ENCODE results near the gene TEX2. TPM values are rescaled to one million over a fixed set of nuclear protein-coding genes. Genes with fewer than 3 reads are reported as not detected.

Gene TEX2
- total and polyA plus RNA-seq, 9 of the 15 experiments (the other 6 are each of a cell fraction or from before 2014, with no cell fraction given) = 4.1 to 27.6 (median 19.3) TPM

DNA sequence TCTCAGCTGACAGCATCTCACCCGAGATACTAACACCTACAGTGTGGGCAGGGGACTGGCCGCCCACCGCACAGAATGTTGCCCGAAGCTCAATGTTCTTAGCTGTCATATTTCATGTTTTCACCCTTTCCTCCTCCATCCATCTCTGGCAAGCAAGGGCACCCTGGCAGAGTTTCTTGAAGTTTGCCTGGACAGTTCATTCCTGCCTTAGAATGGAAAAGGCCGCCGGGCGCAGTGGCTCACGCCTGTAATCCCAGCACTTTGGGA is 37.6 kb upstream of the TEX2 start:
- FAIRE-seq (no peak), DNase-seq (ENCODE audit: extremely low read depth in 1 of 4, low spot score in 3 of 4) (no peak), ATAC-seq (no peak)
- no TSS peak for BruUV-seq (replicated peaks)
- Histone ChIP-seq H3K27ac (ENCODE audit: extremely low read depth, low read depth, low read length) (no peak overlapping the region), H3K4me3 (no peak overlapping the region), H3K36me3 (ENCODE audit: control insufficient read depth, insufficient read depth, low read length) (no peaks in the 10 kb centered on the region), H3K4me1 (replicated peaks in 1 of 2; ENCODE audit: control insufficient read depth in 2 of 2, insufficient read depth in 2 of 2, low read length in 2 of 2) (peaks cover 3 to 4% of the 10 kb centered on the region in 2 experiments; a peak in 1 of 5 replicates), H3K79me2 (ENCODE audit: control insufficient read depth, insufficient read depth, low read length) (no peaks in the 10 kb centered on the region), H3K4me2 (ENCODE audit: insufficient read depth, low read length) (no peak overlapping the region), H2AFZ (ENCODE audit: low read depth, low read length) (peak overlapping the region; percentile 67; the same call in 1 of the 2 replicates), H3K27me3 (ENCODE audit: control insufficient read depth in 2 of 2, insufficient read depth in 2 of 2, low read length in 2 of 2) (peaks cover 2 to 6% of the 10 kb centered on the region in 2 experiments; a peak in 3 of 5 replicates), H4K20me1 (replicated peaks; ENCODE audit: control insufficient read depth, insufficient read depth, low read length) (no peaks in the 10 kb centered on the region), H3K9me3 (replicated peaks; ENCODE audit: control insufficient read depth, insufficient read depth, low read depth, low read length) (no peaks in the 10 kb centered on the region), H3K9me1 (ENCODE audit: control insufficient read depth, insufficient read depth, low read length) (no peaks in the 10 kb centered on the region), H3K9ac (ENCODE audit: insufficient read depth in 1 of 2, low read depth in 2 of 2, low read length in 2 of 2) (no peak overlapping the region)
- WGBS (ENCODE audit: insufficient coverage, low coverage, missing lambda C conversion rate) = 46% methylated on average over 8 of the region's 8 CpGs
- CTCF ChIA-PET (ENCODE audit: low intra/inter-chr PET ratio) = no interaction called here
- POLR2A ChIA-PET = interaction anchor here (0.6 to 1.2 kb wide), 4 partner anchors 9 to 303 kb away, joined by 3 to 5 read pairs (median 4); partner anchors contain the start of gene PRR29
- TF ChIP-seq SRSF7 (optimal IDR thresholded peaks at IDR 0.05; ENCODE audit: low read depth, low read length) = no peak
- no peak for TF ChIP-seq MYBL2 (IDR thresholded peaks at IDR 0.05; ENCODE audit: low read depth)
- TF ChIP-seq MYBL2 (CRISPR knock-in tag; IDR thresholded peaks at IDR 0.05; ENCODE audit: borderline replicate concordance) = no peak
- TF ChIP-seq BACH1 (tag; IDR thresholded peaks at IDR 0.05) = no peak
- TF ChIP-seq SRSF9 (IDR thresholded peaks at IDR 0.05; ENCODE audit: borderline replicate concordance, low read depth, low read length) = no peak
- TF ChIP-seq, protein P1, sequence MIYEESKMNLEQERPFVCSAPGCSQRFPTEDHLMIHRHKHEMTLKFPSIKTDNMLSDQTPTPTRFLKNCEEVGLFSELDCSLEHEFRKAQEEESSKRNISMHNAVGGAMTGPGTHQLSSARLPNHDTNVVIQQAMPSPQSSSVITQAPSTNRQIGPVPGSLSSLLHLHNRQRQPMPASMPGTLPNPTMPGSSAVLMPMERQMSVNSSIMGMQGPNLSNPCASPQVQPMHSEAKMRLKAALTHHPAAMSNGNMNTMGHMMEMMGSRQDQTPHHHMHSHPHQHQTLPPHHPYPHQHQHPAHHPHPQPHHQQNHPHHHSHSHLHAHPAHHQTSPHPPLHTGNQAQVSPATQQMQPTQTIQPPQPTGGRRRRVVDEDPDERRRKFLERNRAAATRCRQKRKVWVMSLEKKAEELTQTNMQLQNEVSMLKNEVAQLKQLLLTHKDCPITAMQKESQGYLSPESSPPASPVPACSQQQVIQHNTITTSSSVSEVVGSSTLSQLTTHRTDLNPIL (CRISPR knock-in tag; IDR thresholded peaks at IDR 0.05) = no peak
- TF ChIP-seq PYGO2 (tag; IDR thresholded peaks at IDR 0.05) = no peak
- no peak for TF ChIP-seq ZSCAN29 (IDR thresholded peaks at IDR 0.05)
- no peak for TF ChIP-seq NELFE (IDR thresholded peaks at IDR 0.05; ENCODE audit: insufficient read depth, insufficient read length)
- no peak for TF ChIP-seq NBN (IDR thresholded peaks at IDR 0.05; ENCODE audit: low read depth)
- TF ChIP-seq, protein P2, sequence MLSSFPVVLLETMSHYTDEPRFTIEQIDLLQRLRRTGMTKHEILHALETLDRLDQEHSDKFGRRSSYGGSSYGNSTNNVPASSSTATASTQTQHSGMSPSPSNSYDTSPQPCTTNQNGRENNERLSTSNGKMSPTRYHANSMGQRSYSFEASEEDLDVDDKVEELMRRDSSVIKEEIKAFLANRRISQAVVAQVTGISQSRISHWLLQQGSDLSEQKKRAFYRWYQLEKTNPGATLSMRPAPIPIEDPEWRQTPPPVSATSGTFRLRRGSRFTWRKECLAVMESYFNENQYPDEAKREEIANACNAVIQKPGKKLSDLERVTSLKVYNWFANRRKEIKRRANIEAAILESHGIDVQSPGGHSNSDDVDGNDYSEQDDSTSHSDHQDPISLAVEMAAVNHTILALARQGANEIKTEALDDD (IDR thresholded peaks at IDR 0.05) = no peak
- TF ChIP-seq ZKSCAN1 (IDR thresholded peaks at IDR 0.05; ENCODE audit: low read depth, low read length) = no peak
- no peak for TF ChIP-seq ETV5 (CRISPR knock-in tag; IDR thresholded peaks at IDR 0.05; ENCODE audit: low read depth)
- TF ChIP-seq NR2F6 (CRISPR knock-in tag; IDR thresholded peaks at IDR 0.05) = no peak
- TF ChIP-seq NR3C1 (CRISPR knock-in tag; IDR thresholded peaks at IDR 0.05) = no peak
- no peak for TF ChIP-seq XRCC3 (IDR thresholded peaks at IDR 0.05)
- no peak for TF ChIP-seq GATA2 (CRISPR knock-in tag; IDR thresholded peaks at IDR 0.05)
- TF ChIP-seq, protein P3, sequence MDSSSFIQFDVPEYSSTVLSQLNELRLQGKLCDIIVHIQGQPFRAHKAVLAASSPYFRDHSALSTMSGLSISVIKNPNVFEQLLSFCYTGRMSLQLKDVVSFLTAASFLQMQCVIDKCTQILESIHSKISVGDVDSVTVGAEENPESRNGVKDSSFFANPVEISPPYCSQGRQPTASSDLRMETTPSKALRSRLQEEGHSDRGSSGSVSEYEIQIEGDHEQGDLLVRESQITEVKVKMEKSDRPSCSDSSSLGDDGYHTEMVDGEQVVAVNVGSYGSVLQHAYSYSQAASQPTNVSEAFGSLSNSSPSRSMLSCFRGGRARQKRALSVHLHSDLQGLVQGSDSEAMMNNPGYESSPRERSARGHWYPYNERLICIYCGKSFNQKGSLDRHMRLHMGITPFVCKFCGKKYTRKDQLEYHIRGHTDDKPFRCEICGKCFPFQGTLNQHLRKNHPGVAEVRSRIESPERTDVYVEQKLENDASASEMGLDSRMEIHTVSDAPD (CRISPR knock-in tag; IDR thresholded peaks at IDR 0.05) = no peak
- TF ChIP-seq XRCC4 (IDR thresholded peaks at IDR 0.05; ENCODE audit: extremely low read depth, insufficient read depth, insufficient read length) = no peak
- no peak for TF ChIP-seq JUND (IDR thresholded peaks at IDR 0.05; ENCODE audit: borderline replicate concordance, low read depth, low read length)
- no peak for TF ChIP-seq JUND (tag; IDR thresholded peaks at IDR 0.05; ENCODE audit: borderline replicate concordance, low read depth, low read length)
- intact Hi-C loops (cut with micrococcal nuclease) (loop anchor here (10.0 kb wide), 1 partner anchor 894 kb away; no protein-coding TSS in a partner anchor), in situ Hi-C loops (cut with MboI) (loop anchor here (25.0 kb wide), 1 partner anchor 662 kb away; no protein-coding TSS in a partner anchor)
